Smooth muscle cell (in vitro differentiated cells): ENCODE results near the gene FGFR3. TPM values are rescaled to one million over a fixed set of nuclear protein-coding genes. Genes with fewer than 3 reads are reported as not detected.

Experiments used
- DNase-seq: peaks from one replicate; lab custom pipeline; 2025; ENCODE audit not compliant: unreplicated experiment; lab: John Stamatoyannopoulos, UW
- H2AFZ ChIP-seq: fragments of 200-600 bp; sonication (generic); 2 replicates; pipeline ENCODE4 v1.6.0; 2016; ENCODE audit warnings: antibody characterized with exemption, low read depth, mild to moderate bottlenecking
- H3F3A ChIP-seq: fragments of 200-600 bp; sonication (generic); 2 replicates; pipeline ENCODE4 v1.6.0; 2017; ENCODE audit warnings: antibody characterized with exemption, low read depth
- H3K27ac ChIP-seq: fragments of 200-600 bp; sonication (generic); 2 replicates; pipeline ENCODE4 v1.5.1; 2016; ENCODE audit warnings: low read depth, mild to moderate bottlenecking
- H3K27me3 ChIP-seq: fragments of 200-600 bp; sonication (generic); 2 replicates; pipeline ENCODE4 v1.6.1; 2016; ENCODE audit warnings: low read depth, mild to moderate bottlenecking
- H3K36me3 ChIP-seq: fragments of 200-600 bp; sonication (generic); 2 replicates; pipeline ENCODE4 v1.5.1; 2016; ENCODE audit warnings: low read depth
- H3K4me1 ChIP-seq: fragments of 200-600 bp; sonication (generic); 2 replicates; pipeline ENCODE4 v1.5.1; 2016; ENCODE audit warnings: low read depth
- H3K4me2 ChIP-seq: fragments of 200-600 bp; sonication (generic); 2 replicates; pipeline ENCODE4 v1.6.0; 2016; ENCODE audit warnings: mild to moderate bottlenecking
- H3K4me3 ChIP-seq: fragments of 200-600 bp; sonication (generic); 2 replicates; pipeline ENCODE4 v1.5.1; 2016; ENCODE audit warnings: mild to moderate bottlenecking
- H3K79me2 ChIP-seq: fragments of 200-600 bp; sonication (generic); 2 replicates; pipeline ENCODE4 v1.6.0; 2016; ENCODE audit warnings: low read depth, mild to moderate bottlenecking
- H3K9ac ChIP-seq: fragments of 200-600 bp; sonication (generic); 2 replicates; pipeline ENCODE4 v1.6.0; 2016; ENCODE audit warnings: low read depth
- H3K9me3 ChIP-seq: fragments of 200-600 bp; sonication (generic); replicated peaks from 2 replicates; pipeline ENCODE4 v1.5.1; 2016; ENCODE audit warnings: low read depth
- H4K20me1 ChIP-seq: fragments of 200-600 bp; sonication (generic); 2 replicates; pipeline ENCODE4 v1.6.0; 2016; ENCODE audit warnings: low read depth
- CTCF ChIP-seq: fragments of 200-600 bp; sonication (generic); IDR thresholded peaks from 2 replicates; pipeline ENCODE4 v1.5.1; 2017; ENCODE audit warnings: borderline replicate concordance, mild to moderate bottlenecking, antibody characterized with exemption; ENCODE audit not compliant: insufficient read depth, poor library complexity, severe bottlenecking
- WGBS: methylation state at CpG from one replicate; pipeline ENCODE4 v1.1.7; 2016; ENCODE audit warnings: low lambda C conversion rate; 5-methylcytosine and 5-hydroxymethylcytosine counted together
- polyA plus RNA-seq: library from polyadenylated mRNA; unstranded; fragments of >200 nt; fragmentation: Nextera tagmentation; extraction: Ambion mirVana; gene quantifications from 2 replicates; pipeline ENCODE4 v1.2.1, GENCODE V29; 2016
- total RNA-seq: library from RNA; depleted of rRNA; stranded (reverse); fragments of >200 nt; gene quantifications from 2 replicates; pipeline ENCODE4 v1.2.3, GENCODE V29; 2014

The FGFR3 gene
- total and polyA plus RNA-seq, 2 experiments from 2014 or later: 6.6 to 13.6 TPM

- no peak for TF ChIP-seq CTCF
- H3K36me3 ChIP-seq: no peaks in the 10 kb centered on the region
- WGBS: 96% methylated on average over 13 of the region's 13 CpGs
- H3F3A ChIP-seq: no peaks in the 10 kb centered on the region
- H3K4me2 ChIP-seq: no peak overlapping the region
- H3K4me3 ChIP-seq: no peak overlapping the region
- no peak overlapping the region for H3K27ac ChIP-seq
- H3K4me1 ChIP-seq: no peaks in the 10 kb centered on the region
- H4K20me1 ChIP-seq: no peaks in the 10 kb centered on the region
- no peak for DNase-seq
- H3K79me2 ChIP-seq: no peaks in the 10 kb centered on the region
- no peaks in the 10 kb centered on the region for H3K9me3 ChIP-seq
- no peaks in the 10 kb centered on the region for H3K27me3 ChIP-seq
- H2AFZ ChIP-seq: no peak overlapping the region
- no peak overlapping the region for H3K9ac ChIP-seq
Observed at GRCh38 chr4:1745165-1745564, 47.9 kb upstream of the FGFR3 start.

- no peak overlapping the region for H3K4me3 ChIP-seq
- WGBS: 85% methylated on average over 12 of the region's 12 CpGs
- no peaks in the 10 kb centered on the region for H3F3A ChIP-seq
- H3K36me3 ChIP-seq: no peaks in the 10 kb centered on the region
- H3K27ac ChIP-seq: no peak overlapping the region
- H3K4me1 ChIP-seq: no peaks in the 10 kb centered on the region
- no peak overlapping the region for H3K9ac ChIP-seq
- TF ChIP-seq CTCF: no peak
- H3K4me2 ChIP-seq: no peak overlapping the region
- H3K27me3 ChIP-seq: no peaks in the 10 kb centered on the region
- no peaks in the 10 kb centered on the region for H3K79me2 ChIP-seq
- DNase-seq: no peak
- no peaks in the 10 kb centered on the region for H3K9me3 ChIP-seq
- H2AFZ ChIP-seq: no peak overlapping the region
- no peaks in the 10 kb centered on the region for H4K20me1 ChIP-seq
Observed at GRCh38 chr4:1745697-1746096, 47.4 kb upstream of the FGFR3 start.

GRCh38 chr4:1746265-1746691, 46.8 kb upstream of the FGFR3 start:
- H3K9me3 ChIP-seq: no peaks in the 10 kb centered on the region
- peak; percentile 64 for DNase-seq
- H3K9ac ChIP-seq: no peak overlapping the region
- no peaks in the 10 kb centered on the region for H3K4me1 ChIP-seq
- no peak overlapping the region for H3K4me2 ChIP-seq
- H3K36me3 ChIP-seq: no peaks in the 10 kb centered on the region
- TF ChIP-seq CTCF: peak; percentile 90
- no peak overlapping the region for H3K27ac ChIP-seq
- H3K27me3 ChIP-seq: no peaks in the 10 kb centered on the region
- WGBS: 14% methylated on average over 12 of the region's 17 CpGs
- H3K79me2 ChIP-seq: no peaks in the 10 kb centered on the region
- no peak overlapping the region for H3K4me3 ChIP-seq
- no peaks in the 10 kb centered on the region for H3F3A ChIP-seq
- no peak overlapping the region for H2AFZ ChIP-seq
- no peaks in the 10 kb centered on the region for H4K20me1 ChIP-seq

- H2AFZ ChIP-seq: no peak overlapping the region
- no peak for DNase-seq
- no peaks in the 10 kb centered on the region for H3F3A ChIP-seq
- H4K20me1 ChIP-seq: no peaks in the 10 kb centered on the region
- no peak overlapping the region for H3K4me2 ChIP-seq
- no peak overlapping the region for H3K9ac ChIP-seq
- WGBS: 83% methylated on average over 33 of the region's 33 CpGs
- no peak overlapping the region for H3K27ac ChIP-seq
- H3K4me1 ChIP-seq: peaks cover 3% of the 10 kb centered on the region
- H3K4me3 ChIP-seq: no peak overlapping the region
- no peak for TF ChIP-seq CTCF
- H3K36me3 ChIP-seq: no peaks in the 10 kb centered on the region
- no peaks in the 10 kb centered on the region for H3K27me3 ChIP-seq
- no peaks in the 10 kb centered on the region for H3K9me3 ChIP-seq
- no peaks in the 10 kb centered on the region for H3K79me2 ChIP-seq
Observed at GRCh38 chr4:1746919-1747602, 46.0 kb upstream of the FGFR3 start.
